Measurements from ENCODE around the gene CSNK1G2. TPM values are rescaled to one million over a fixed set of nuclear protein-coding genes. Genes with fewer than 3 reads are reported as not detected.

CSNK1G2 gene
- total and polyA plus RNA-seq, 2 of the 13 experiments (the other 11 are each of a cell fraction or from before 2014, with no cell fraction given) = 53.8 to 72.5 TPM

DNA sequence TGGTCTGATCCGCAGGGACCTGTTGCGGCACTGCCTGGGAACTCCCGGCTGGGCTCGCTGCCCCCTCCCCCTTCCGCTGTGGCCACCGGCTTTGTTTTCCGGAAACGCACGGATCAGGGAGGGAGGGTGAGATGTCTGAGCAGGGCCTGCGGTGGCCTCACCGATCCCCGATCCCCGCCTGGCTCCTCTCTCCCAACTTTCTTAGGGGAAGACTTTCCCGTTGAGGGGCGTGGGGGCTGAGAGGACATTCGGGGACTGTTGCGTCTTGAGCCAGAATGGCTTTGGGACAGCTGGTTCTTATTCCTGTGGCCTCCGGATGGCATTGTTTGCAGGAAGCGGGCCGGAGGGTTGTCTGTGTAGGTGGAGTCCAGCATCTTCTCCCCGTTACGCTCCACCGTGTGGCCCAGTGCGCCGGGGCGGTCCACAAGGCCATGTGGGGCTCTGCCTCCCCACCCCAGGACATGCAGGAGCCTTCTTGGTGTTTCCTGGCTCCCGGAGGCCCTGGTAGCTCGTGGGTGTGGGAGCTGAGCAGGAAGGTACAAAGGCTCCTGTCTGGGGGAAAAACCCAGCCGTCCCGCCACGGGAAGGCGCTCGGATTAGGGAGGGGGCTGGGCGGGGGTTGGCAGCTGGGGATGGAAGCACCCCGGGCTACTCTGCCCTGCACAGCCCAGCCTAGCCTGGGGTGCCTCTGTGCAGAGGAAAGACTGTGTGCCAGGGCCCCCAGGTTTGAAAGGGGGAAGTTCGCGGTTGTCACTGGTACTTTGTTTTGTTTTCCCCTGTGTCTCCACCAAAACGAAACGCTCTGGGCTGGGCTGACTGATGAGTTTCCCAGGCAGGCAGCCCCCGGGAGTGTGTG lies 1.3 kb downstream of the CSNK1G2 start (continued):
- TF ChIP-seq, protein P1, sequence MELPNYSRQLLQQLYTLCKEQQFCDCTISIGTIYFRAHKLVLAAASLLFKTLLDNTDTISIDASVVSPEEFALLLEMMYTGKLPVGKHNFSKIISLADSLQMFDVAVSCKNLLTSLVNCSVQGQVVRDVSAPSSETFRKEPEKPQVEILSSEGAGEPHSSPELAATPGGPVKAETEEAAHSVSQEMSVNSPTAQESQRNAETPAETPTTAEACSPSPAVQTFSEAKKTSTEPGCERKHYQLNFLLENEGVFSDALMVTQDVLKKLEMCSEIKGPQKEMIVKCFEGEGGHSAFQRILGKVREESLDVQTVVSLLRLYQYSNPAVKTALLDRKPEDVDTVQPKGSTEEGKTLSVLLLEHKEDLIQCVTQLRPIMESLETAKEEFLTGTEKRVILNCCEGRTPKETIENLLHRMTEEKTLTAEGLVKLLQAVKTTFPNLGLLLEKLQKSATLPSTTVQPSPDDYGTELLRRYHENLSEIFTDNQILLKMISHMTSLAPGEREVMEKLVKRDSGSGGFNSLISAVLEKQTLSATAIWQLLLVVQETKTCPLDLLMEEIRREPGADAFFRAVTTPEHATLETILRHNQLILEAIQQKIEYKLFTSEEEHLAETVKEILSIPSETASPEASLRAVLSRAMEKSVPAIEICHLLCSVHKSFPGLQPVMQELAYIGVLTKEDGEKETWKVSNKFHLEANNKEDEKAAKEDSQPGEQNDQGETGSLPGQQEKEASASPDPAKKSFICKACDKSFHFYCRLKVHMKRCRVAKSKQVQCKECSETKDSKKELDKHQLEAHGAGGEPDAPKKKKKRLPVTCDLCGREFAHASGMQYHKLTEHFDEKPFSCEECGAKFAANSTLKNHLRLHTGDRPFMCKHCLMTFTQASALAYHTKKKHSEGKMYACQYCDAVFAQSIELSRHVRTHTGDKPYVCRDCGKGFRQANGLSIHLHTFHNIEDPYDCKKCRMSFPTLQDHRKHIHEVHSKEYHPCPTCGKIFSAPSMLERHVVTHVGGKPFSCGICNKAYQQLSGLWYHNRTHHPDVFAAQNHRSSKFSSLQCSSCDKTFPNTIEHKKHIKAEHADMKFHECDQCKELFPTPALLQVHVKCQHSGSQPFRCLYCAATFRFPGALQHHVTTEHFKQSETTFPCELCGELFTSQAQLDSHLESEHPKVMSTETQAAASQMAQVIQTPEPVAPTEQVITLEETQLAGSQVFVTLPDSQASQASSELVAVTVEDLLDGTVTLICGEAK (IDR thresholded peaks at IDR 0.05) = no peak
- TF ChIP-seq, protein P1 (CRISPR knock-in tag; IDR thresholded peaks at IDR 0.05) = no peak; the same call in 1 of the 2 replicates
- TF ChIP-seq, protein P2, sequence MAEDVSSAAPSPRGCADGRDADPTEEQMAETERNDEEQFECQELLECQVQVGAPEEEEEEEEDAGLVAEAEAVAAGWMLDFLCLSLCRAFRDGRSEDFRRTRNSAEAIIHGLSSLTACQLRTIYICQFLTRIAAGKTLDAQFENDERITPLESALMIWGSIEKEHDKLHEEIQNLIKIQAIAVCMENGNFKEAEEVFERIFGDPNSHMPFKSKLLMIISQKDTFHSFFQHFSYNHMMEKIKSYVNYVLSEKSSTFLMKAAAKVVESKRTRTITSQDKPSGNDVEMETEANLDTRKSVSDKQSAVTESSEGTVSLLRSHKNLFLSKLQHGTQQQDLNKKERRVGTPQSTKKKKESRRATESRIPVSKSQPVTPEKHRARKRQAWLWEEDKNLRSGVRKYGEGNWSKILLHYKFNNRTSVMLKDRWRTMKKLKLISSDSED (CRISPR knock-in tag; IDR thresholded peaks at IDR 0.05) = no peak
- no peak for TF ChIP-seq SP1 (IDR thresholded peaks at IDR 0.05)
- no peak for TF ChIP-seq SP1 (CRISPR knock-in tag; IDR thresholded peaks at IDR 0.05)
- TF ChIP-seq, protein P3, sequence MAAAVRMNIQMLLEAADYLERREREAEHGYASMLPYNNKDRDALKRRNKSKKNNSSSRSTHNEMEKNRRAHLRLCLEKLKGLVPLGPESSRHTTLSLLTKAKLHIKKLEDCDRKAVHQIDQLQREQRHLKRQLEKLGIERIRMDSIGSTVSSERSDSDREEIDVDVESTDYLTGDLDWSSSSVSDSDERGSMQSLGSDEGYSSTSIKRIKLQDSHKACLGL (CRISPR knock-in tag; IDR thresholded peaks at IDR 0.05) = no peak
- no peak for TF ChIP-seq ONECUT2 (CRISPR knock-in tag; IDR thresholded peaks at IDR 0.05)
- peak; percentile 76; the same call in 1 of the 3 replicates for TF ChIP-seq MXI1 (IDR thresholded peaks at IDR 0.05; ENCODE audit: borderline replicate concordance, low read depth, low read length)
- TF ChIP-seq, protein P4, sequence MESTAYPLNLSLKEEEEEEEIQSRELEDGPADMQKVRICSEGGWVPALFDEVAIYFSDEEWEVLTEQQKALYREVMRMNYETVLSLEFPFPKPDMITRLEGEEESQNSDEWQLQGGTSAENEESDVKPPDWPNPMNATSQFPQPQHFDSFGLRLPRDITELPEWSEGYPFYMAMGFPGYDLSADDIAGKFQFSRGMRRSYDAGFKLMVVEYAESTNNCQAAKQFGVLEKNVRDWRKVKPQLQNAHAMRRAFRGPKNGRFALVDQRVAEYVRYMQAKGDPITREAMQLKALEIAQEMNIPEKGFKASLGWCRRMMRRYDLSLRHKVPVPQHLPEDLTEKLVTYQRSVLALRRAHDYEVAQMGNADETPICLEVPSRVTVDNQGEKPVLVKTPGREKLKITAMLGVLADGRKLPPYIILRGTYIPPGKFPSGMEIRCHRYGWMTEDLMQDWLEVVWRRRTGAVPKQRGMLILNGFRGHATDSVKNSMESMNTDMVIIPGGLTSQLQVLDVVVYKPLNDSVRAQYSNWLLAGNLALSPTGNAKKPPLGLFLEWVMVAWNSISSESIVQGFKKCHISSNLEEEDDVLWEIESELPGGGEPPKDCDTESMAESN (CRISPR knock-in tag; conservative IDR thresholded peaks at IDR 0.05) = no peak; the same call in 1 of the 2 replicates
- no peak for TF ChIP-seq AHR (CRISPR knock-in tag; IDR thresholded peaks at IDR 0.05)
- no peak for TF ChIP-seq GTF2F1 (IDR thresholded peaks at IDR 0.05; ENCODE audit: low read length)
- no peak for TF ChIP-seq ZNF224 (CRISPR knock-in tag; IDR thresholded peaks at IDR 0.05)
- TF ChIP-seq, protein P5, sequence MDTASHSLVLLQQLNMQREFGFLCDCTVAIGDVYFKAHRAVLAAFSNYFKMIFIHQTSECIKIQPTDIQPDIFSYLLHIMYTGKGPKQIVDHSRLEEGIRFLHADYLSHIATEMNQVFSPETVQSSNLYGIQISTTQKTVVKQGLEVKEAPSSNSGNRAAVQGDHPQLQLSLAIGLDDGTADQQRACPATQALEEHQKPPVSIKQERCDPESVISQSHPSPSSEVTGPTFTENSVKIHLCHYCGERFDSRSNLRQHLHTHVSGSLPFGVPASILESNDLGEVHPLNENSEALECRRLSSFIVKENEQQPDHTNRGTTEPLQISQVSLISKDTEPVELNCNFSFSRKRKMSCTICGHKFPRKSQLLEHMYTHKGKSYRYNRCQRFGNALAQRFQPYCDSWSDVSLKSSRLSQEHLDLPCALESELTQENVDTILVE (CRISPR knock-in tag; IDR thresholded peaks at IDR 0.05) = peak; percentile 73
- no peak for TF ChIP-seq ZNF30 (CRISPR knock-in tag; IDR thresholded peaks at IDR 0.05)
